Lower lobe of right lung (tissue), 2 donors: ENCODE measurements around the gene COL6A3. TPM values are rescaled to one million over a fixed set of nuclear protein-coding genes. Genes with fewer than 3 reads are reported as not detected.

Source experiments
- ATAC-seq, 2 donors: fragments of 200-7000 bp; cut with Tn5 transposase; one replicate each; pipeline ENCODE4 v1.9.1; 2020 to 2022; ENCODE audit warnings: mild to moderate bottlenecking in 2 of 2, moderate library complexity in 2 of 2
- DNase-seq: peaks from one replicate; pipeline ENCODE4 v3.0.0-alpha.2; 2020
- H3K27ac ChIP-seq: fragments of 200-600 bp; one replicate; pipeline ENCODE4 v1.8.0; 2022
- H3K27me3 ChIP-seq: fragments of 200-600 bp; one replicate; pipeline ENCODE4 v1.8.0; 2022; ENCODE audit warnings: low read depth
- H3K36me3 ChIP-seq: fragments of 200-600 bp; one replicate; pipeline ENCODE4 v1.8.0; 2022; ENCODE audit warnings: mild to moderate bottlenecking
- H3K4me1 ChIP-seq: fragments of 200-600 bp; one replicate; pipeline ENCODE4 v1.8.0; 2022
- H3K4me3 ChIP-seq: fragments of 200-600 bp; one replicate; pipeline ENCODE4 v1.8.0; 2022; ENCODE audit warnings: mild to moderate bottlenecking
- H3K9me3 ChIP-seq: fragments of 200-600 bp; one replicate; pipeline ENCODE4 v1.8.0; 2022
- intact Hi-C: fragments of 100-400 bp; cut with DNase I; formaldehyde crosslinking; loops from one replicate; pipeline ENCODE4 v1.11.0; 2022
- total RNA-seq: library from RNA; stranded (reverse); fragmentation: NEBNext Ultra II Directional; extraction: Animal tissue kit (Norgen Biotek cat#: 25700); gene quantifications from one replicate; pipeline ENCODE4 v1.2.1, GENCODE V29; 2021
- TF ChIP-seq, protein P1 (sequence below): fragments of 200-600 bp; IDR thresholded peaks from one replicate; pipeline ENCODE4 v1.8.0; 2022; ENCODE audit warnings: antibody characterized with exemption, mild to moderate bottlenecking
- donor health status: DM: no; HTN: yes; CAD: no; lungs with severe emphysema.

The COL6A3 gene
- total RNA-seq, 1 donor from 2014 or later: 114 TPM

DNA sequence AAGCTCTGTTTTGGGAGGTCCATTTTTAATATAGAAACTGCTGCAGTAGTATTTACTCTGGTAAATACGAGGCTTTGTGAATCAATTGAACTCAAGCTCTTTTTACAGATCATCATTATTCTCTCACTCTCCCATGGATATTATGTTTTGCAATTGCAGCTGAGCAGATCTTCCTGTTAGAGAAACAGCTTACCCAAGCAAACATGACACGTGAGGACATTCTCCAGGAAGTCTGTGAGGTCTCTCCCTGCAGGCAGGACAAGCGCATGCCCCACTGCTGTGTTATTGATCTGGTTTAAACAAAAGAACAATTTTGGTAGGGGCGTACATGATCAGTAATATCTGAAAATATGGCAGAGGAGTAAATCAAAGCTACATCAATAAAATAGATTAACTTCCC, 72.1 kb downstream of the COL6A3 start:
- no peaks in the 10 kb centered on the region for H3K27me3 ChIP-seq
- no peaks in the 10 kb centered on the region for H3K4me1 ChIP-seq
- intact Hi-C loops: no loop called here
- H3K27ac ChIP-seq: no peak overlapping the region
- TF ChIP-seq, protein P1, sequence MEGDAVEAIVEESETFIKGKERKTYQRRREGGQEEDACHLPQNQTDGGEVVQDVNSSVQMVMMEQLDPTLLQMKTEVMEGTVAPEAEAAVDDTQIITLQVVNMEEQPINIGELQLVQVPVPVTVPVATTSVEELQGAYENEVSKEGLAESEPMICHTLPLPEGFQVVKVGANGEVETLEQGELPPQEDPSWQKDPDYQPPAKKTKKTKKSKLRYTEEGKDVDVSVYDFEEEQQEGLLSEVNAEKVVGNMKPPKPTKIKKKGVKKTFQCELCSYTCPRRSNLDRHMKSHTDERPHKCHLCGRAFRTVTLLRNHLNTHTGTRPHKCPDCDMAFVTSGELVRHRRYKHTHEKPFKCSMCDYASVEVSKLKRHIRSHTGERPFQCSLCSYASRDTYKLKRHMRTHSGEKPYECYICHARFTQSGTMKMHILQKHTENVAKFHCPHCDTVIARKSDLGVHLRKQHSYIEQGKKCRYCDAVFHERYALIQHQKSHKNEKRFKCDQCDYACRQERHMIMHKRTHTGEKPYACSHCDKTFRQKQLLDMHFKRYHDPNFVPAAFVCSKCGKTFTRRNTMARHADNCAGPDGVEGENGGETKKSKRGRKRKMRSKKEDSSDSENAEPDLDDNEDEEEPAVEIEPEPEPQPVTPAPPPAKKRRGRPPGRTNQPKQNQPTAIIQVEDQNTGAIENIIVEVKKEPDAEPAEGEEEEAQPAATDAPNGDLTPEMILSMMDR: no peak
- DNase-seq (no peak), ATAC-seq (no peak)
- H3K4me3 ChIP-seq: no peak overlapping the region
- H3K9me3 ChIP-seq: no peaks in the 10 kb centered on the region
- H3K36me3 ChIP-seq: peaks cover 48% of the 10 kb centered on the region

DNA sequence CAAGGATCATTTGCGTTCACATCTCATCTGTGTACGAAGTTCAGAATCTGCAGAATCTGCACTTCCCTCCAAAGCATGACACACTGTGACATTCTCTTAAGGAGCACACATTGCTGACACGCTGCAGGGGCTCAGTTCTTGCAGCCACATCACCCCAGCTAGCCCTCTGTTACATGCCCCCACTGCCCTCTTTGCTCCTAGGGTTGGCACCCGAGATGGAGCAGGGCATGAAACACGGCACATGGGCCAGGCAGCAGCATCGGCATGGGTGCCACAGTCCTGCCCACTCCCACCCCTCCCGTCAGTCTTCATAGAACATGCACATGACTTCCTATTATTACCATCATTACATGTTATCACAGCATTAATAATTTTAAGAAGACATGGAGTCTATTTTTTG, 76.4 kb downstream of the COL6A3 start:
- H3K9me3 ChIP-seq: no peaks in the 10 kb centered on the region
- ATAC-seq: no peak
- peaks cover 48% of the 10 kb centered on the region for H3K36me3 ChIP-seq
- H3K27ac ChIP-seq: no peak overlapping the region
- H3K4me3 ChIP-seq: no peak overlapping the region
- no peak for DNase-seq
- no peaks in the 10 kb centered on the region for H3K4me1 ChIP-seq
- TF ChIP-seq, protein P1: no peak
- intact Hi-C loops: no loop called here
- H3K27me3 ChIP-seq: no peaks in the 10 kb centered on the region

DNA sequence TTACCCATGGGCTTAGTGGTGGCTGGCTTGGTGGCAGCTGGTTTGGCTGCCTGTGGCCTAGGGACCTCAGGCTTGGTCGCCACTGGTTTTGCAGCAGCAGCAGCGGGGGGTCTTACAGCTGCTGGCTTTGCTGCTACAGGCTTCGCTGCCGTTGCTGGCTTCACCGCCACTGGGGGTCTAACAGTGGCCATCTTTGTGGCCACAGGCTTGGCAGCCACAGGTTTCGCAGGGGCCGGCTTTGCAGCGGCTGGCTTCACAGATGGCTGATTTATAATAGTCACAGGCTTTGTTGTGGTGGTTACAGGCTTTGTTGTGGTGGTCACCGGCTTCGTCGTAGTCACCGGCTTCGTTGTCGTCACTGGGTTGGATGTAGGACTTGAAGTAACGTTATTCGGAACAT, 77.8 kb downstream of the COL6A3 start:
- no peak for ATAC-seq
- H3K27ac ChIP-seq: peak overlapping the region; percentile 18
- DNase-seq: no peak
- H3K4me3 ChIP-seq: no peak overlapping the region
- H3K27me3 ChIP-seq: no peaks in the 10 kb centered on the region
- no peaks in the 10 kb centered on the region for H3K9me3 ChIP-seq
- TF ChIP-seq, protein P1: no peak
- peaks cover 48% of the 10 kb centered on the region for H3K36me3 ChIP-seq
- no peaks in the 10 kb centered on the region for H3K4me1 ChIP-seq
- intact Hi-C loops: no loop called here

DNA sequence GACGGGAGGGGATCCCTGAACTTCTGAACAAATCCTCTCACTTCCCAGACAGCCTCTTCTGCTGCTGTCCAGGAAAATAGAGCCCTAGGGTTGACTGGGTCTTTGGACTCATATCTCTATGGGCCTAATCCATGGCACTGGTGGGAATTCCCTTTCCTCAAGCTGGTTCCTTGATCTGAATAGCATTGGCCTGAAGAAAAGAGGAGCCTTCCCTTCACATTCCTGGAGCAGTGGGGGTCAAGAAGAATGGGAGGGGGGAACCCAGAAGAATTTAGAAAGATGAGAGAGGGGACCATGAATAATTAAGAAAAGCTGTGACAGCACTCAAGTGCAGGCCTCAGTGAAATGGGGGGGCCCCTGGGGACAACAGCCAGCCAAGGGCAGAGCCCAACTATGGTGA, 80.2 kb downstream of the COL6A3 start:
- Histone ChIP-seq H3K4me3 (no peak overlapping the region), H3K27ac (peak overlapping the region; percentile 13), H3K9me3 (no peaks in the 10 kb centered on the region), H3K4me1 (no peaks in the 10 kb centered on the region), H3K27me3 (no peaks in the 10 kb centered on the region), H3K36me3 (peaks cover 26% of the 10 kb centered on the region)
- TF ChIP-seq, protein P1: no peak
- DNase-seq: no peak
- ATAC-seq: no peak
- intact Hi-C loops: no loop called here

DNA sequence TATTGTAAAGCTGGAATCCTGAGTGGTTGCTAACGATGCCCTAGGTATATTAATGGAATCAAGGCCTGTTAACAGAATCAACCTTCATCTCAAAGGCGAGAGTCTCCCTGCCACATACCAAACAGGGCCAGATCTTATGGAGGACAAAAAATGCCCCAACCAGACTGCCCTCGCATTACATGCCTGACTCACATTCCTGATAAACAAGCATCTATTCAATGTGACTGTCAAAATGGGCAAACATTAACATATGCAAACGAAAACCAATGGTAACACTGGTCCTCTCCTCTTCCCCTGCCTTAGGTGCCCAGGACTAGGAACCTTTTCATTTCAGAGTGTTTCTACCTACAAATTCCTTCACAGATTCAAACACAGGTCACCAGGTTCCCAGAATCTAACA, 83.4 kb downstream of the COL6A3 start:
- DNase-seq (no peak), ATAC-seq (no peak)
- TF ChIP-seq, protein P1: no peak
- no peak overlapping the region for H3K4me3 ChIP-seq
- H3K27me3 ChIP-seq: no peaks in the 10 kb centered on the region
- peaks cover 18% of the 10 kb centered on the region for H3K36me3 ChIP-seq
- H3K9me3 ChIP-seq: no peaks in the 10 kb centered on the region
- H3K4me1 ChIP-seq: peaks cover 5% of the 10 kb centered on the region
- H3K27ac ChIP-seq: no peak overlapping the region
- intact Hi-C loops: no loop called here
